Ramos (cell line): ENCODE measurements around the gene ZGPAT.

Experiments
- in situ Hi-C: fragments of 300-500 bp; cut with MboI; formaldehyde crosslinking; loops from one replicate; pipeline ENCODE4 v1.14.3; 2022; ENCODE audit warnings: low sequenced_read_pairs; ENCODE audit not compliant: unreplicated experiment

Gene ZGPAT

GRCh38 chr20:63777614-63778013 lies 69.8 kb downstream of the ZGPAT start:
- in situ Hi-C loops, result no loop called here

DNA sequence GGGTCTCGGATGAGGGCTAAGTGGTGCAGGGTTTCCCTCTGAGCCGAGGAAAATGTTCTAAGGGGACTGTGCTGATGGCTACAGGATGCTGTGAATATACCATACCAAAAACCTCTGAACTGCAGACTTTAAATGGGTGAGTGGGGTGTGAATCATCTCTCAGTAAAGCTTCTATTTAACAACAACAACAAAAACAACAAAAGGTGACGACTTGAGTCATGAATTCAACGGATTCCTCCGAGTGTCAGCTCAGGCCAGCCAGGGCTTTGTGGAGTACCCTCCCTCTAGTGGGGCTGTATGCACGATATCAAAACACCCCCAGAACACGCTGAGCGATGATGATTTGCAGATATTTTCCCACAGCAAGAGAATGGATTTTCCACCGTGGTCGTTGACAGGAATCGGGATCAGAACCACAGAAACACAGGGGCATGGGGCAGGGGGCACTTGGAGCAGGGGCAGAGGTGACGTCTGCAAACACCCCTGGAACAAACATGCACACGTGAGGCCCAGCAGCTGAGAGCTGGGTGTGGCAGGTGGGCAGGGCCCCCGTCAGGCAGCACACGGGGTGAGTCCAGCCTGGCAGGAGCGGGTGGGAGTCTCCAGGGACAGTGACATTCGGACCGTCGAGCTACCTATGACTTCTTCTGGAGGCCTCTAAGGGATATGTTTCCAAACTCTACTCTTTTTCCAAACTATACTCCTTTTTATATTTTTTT lies 70.4 kb downstream of the ZGPAT start:
- in situ Hi-C loops, result no loop called here

GRCh38 chr20:63778857-63779256 lies 71.0 kb downstream of the ZGPAT start:
- in situ Hi-C loops, result no loop called here

- in situ Hi-C loops, result no loop called here
These were observed 73.3 kb downstream of the ZGPAT start for GRCh38 chr20:63781181-63781580.

- in situ Hi-C loops, result no loop called here
These were observed 74.2 kb downstream of the ZGPAT start for GRCh38 chr20:63782051-63782471.

- in situ Hi-C loops, result no loop called here
These were observed 74.7 kb downstream of the ZGPAT start for GRCh38 chr20:63782521-63782971.

- in situ Hi-C loops, result no loop called here
These were observed 76.1 kb downstream of the ZGPAT start for GRCh38 chr20:63783970-63784369.

DNA sequence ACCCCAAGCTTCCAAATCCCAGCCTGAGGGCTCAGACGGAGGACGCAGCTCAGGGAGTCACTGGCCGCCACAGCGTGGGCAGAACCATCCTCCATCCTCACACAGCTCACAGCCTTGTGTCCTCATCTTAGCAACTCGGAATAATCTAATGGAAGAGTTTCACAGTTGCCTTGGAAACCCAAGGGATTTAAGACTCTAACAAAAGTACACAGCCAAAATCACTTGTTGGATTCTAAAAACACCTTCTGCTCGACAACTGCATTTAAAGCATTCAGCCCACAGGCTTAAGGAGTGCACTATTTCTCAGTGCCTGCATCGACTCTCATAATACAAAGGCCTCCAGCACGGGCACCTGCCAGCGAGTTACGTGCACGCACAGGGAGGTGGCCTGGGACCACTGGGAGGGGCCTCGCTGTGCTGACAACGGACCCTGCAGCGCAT lies 77.9 kb downstream of the ZGPAT start:
- in situ Hi-C loops, result no loop called here
